GM12878 (cell line): Measurements from ENCODE around the gene KLK6. TPM values are rescaled to one million over a fixed set of nuclear protein-coding genes. Genes with fewer than 3 reads are reported as not detected.

Experiments used
- ATAC-seq: fragments of 200-7000 bp; cut with Tn5 transposase; 3 replicates; pipeline ENCODE4 v1.9.1; 2020; ENCODE audit warnings: mild to moderate bottlenecking, moderate library complexity
- BruUV-seq: library from RNA; stranded (reverse); fragments of 400-500 nt; replicated peaks from 2 replicates; lab custom pipeline; 2021; lab: Mats Ljungman, UMichigan
- CTCF ChIA-PET: fragments of 300-600 bp; sonication (Branson Sonifier 250); formaldehyde crosslinking; extraction: SDS; loops from one replicate; lab custom pipeline; 2021; ENCODE audit warnings: inconsistent platforms; lab: Yijun Ruan, JAX
- POLR2A ChIA-PET: fragments of 350-600 bp; formaldehyde crosslinking; extraction: SDS; loops from one replicate; lab custom pipeline; 2021; ENCODE audit warnings: inconsistent platforms; lab: Charles Lee
- RAD21 ChIA-PET: fragments of 300-600 bp; sonication (Branson Sonifier 250); formaldehyde crosslinking; loops from one replicate; lab custom pipeline; 2023; ENCODE audit warnings: antibody characterized with exemption; ENCODE audit not compliant: unreplicated experiment; lab: Charles Lee
- SMC1A ChIA-PET: fragments of 300-600 bp; sonication (Branson Sonifier 250); formaldehyde crosslinking; loops from one replicate; lab custom pipeline; 2023; ENCODE audit not compliant: unreplicated experiment, uncharacterized antibody; lab: Charles Lee
- DNase-seq: peaks from one replicate; pipeline ENCODE4 v3.0.0-alpha.2; 2011; ENCODE audit warnings: low read depth, low spot score
- FAIRE-seq: peaks from 3 replicates; lab custom pipeline; 2011; peaks lifted over from hg19 to GRCh38; lab: Jason Lieb, UNC
- H2AFZ ChIP-seq: 2 replicates; pipeline ENCODE4 v1.6.0; 2011; ENCODE audit warnings: low read depth, low read length, control low read depth; ENCODE audit not compliant: control insufficient read depth
- H3K27ac ChIP-seq: 2 replicates; pipeline ENCODE4 v1.5.1; 2011; ENCODE audit warnings: control low read depth; ENCODE audit not compliant: control insufficient read depth, insufficient read depth
- H3K27me3 ChIP-seq, 2 experiments: replicated peaks in 1 of 2; 2 replicates each; pipeline versions ENCODE4 v1.6.0 to v1.6.1; 2011; ENCODE audit warnings: low read length in 1 of 2; ENCODE audit not compliant: control insufficient read depth in 2 of 2, insufficient read depth in 2 of 2
- H3K36me3 ChIP-seq, 2 experiments: 2 replicates each; pipeline ENCODE4 v1.5.1; 2011; ENCODE audit warnings: low read length in 1 of 2; ENCODE audit not compliant: control insufficient read depth in 2 of 2, insufficient read depth in 2 of 2
- H3K4me1 ChIP-seq: 2 replicates; pipeline ENCODE4 v1.6.1; 2011; ENCODE audit warnings: mild to moderate bottlenecking, low read length, moderate library complexity, mixed read lengths; ENCODE audit not compliant: control insufficient read depth, insufficient read depth
- H3K4me2 ChIP-seq: 2 replicates; pipeline ENCODE4 v1.6.0; 2011; ENCODE audit warnings: control low read depth; ENCODE audit not compliant: control insufficient read depth, insufficient read depth
- H3K4me3 ChIP-seq: fragments of 200-600 bp; sonication (generic); 2 replicates; pipeline ENCODE4 v1.5.1; 2016
- H3K79me2 ChIP-seq: 2 replicates; pipeline ENCODE4 v1.6.0; 2011; ENCODE audit warnings: low read length; ENCODE audit not compliant: control insufficient read depth, insufficient read depth
- H3K9ac ChIP-seq: 2 replicates; pipeline ENCODE4 v1.8.0; 2011; ENCODE audit warnings: low read length, control low read depth, mixed read lengths; ENCODE audit not compliant: control insufficient read depth, insufficient read depth
- H3K9me3 ChIP-seq: replicated peaks from 3 replicates; pipeline ENCODE4 v1.5.1; 2011; ENCODE audit warnings: mild to moderate bottlenecking, low read length; ENCODE audit not compliant: control insufficient read depth, insufficient read depth
- H4K20me1 ChIP-seq: 2 replicates; pipeline ENCODE4 v1.6.0; 2011; ENCODE audit not compliant: control insufficient read depth, insufficient read depth
- DPF2 ChIP-seq: fragments of 450-650 bp; IDR thresholded peaks from 2 replicates; pipeline ENCODE4 v1.6.1; 2017; ENCODE audit warnings: mild to moderate bottlenecking
- E2F4 ChIP-seq: IDR thresholded peaks from 2 replicates; pipeline ENCODE4 v1.6.1; 2012; ENCODE audit warnings: low read depth, low read length, improper control_type of control experiment
- HCFC1 ChIP-seq: fragments of 150-350 bp; IDR thresholded peaks from 2 replicates; pipeline ENCODE4 v1.6.1; 2014; ENCODE audit warnings: low read length
- HDAC2 ChIP-seq: fragments of 200-600 bp; sonication (generic); IDR thresholded peaks from 2 replicates; pipeline ENCODE4 v1.6.1; 2017
- IKZF2 ChIP-seq, 2 experiments: fragments of 450-650 bp; IDR thresholded peaks; 2 replicates each; pipeline ENCODE4 v1.6.1; 2017; ENCODE audit warnings: mild to moderate bottlenecking in 2 of 2, moderate library complexity in 2 of 2
- KAT2A ChIP-seq: conservative IDR thresholded peaks from 2 replicates; pipeline ENCODE4 v1.6.1; 2011; ENCODE audit warnings: low read depth, low read length; ENCODE audit not compliant: control insufficient read depth
- LARP7 ChIP-seq: fragments of 450-650 bp; IDR thresholded peaks from 2 replicates; pipeline ENCODE4 v1.6.1; 2017; ENCODE audit warnings: mild to moderate bottlenecking
- NRF1 ChIP-seq: conservative IDR thresholded peaks from 2 replicates; pipeline ENCODE4 v1.6.1; 2011; ENCODE audit warnings: mild to moderate bottlenecking, low read depth, low read length, improper control_type of control experiment
- POU2F2 ChIP-seq: IDR thresholded peaks from 3 replicates; pipeline ENCODE4 v1.6.1; 2011; ENCODE audit warnings: low read depth, mild to moderate bottlenecking, low read length, borderline replicate concordance
- SP1 ChIP-seq: IDR thresholded peaks from one replicate; pipeline ENCODE4 v1.6.1; 2011; ENCODE audit warnings: low read depth, low read length
- SUZ12 ChIP-seq: fragments of 200-600 bp; sonication (generic); IDR thresholded peaks from one replicate; pipeline ENCODE4 v1.6.1; 2018; ENCODE audit warnings: antibody characterized with exemption, mild to moderate bottlenecking; ENCODE audit not compliant: unreplicated experiment
- USF2 ChIP-seq: IDR thresholded peaks from 2 replicates; pipeline ENCODE4 v1.6.1; 2011; ENCODE audit warnings: low read depth, low read length, improper control_type of control experiment, borderline replicate concordance
- YY1 ChIP-seq: IDR thresholded peaks from 2 replicates; pipeline ENCODE4 v1.6.1; 2011; ENCODE audit warnings: low read depth, mild to moderate bottlenecking, low read length
- ZZZ3 ChIP-seq: IDR thresholded peaks from 2 replicates; pipeline ENCODE4 v1.6.1; 2011; ENCODE audit warnings: low read depth; ENCODE audit not compliant: control insufficient read depth, insufficient read length
- WGBS: methylation state at CpG from one replicate; pipeline ENCODE4 v1.1.6; 2016; ENCODE audit warnings: low lambda C conversion rate; ENCODE audit not compliant: insufficient replicate concordance, insufficient coverage; ENCODE audit errors: missing lambda C conversion rate; 5-methylcytosine and 5-hydroxymethylcytosine counted together
- in situ Hi-C: fragments of 300-500 bp; cut with MboI; formaldehyde crosslinking; loops from 9 replicates; pipeline ENCODE4 v1.14.3; 2018; ENCODE audit warnings: mixed read lengths
- intact Hi-C: fragments of 100-400 bp; cut with micrococcal nuclease; formaldehyde crosslinking; loops from one replicate; pipeline ENCODE4 v1.14.2; 2022; ENCODE audit not compliant: unreplicated experiment
- polyA plus RNA-seq, 11 experiments: library from polyadenylated mRNA; depleted of rRNA in 4 of 11; unstranded in 6 of 11; stranded (reverse) in 5 of 11; fragments of >200 nt; fragmentation: Nextera tagmentation in 4 of 11; fragmentation: Illumina TruSeq in 1 of 11; extraction: Ambion mirVana in 4 of 11; extraction: Trizol in 1 of 11; gene quantifications; 1 replicate in 1 of 11; 2 replicates in 10 of 11; pipeline versions ENCODE4 v1.2.1 to v1.2.3, GENCODE V29; 2011 to 2016; ENCODE audit warnings: inconsistent platforms in 2 of 11, missing spikeins in 2 of 11, low read depth in 1 of 11
- total RNA-seq, 4 experiments: library from RNA; depleted of rRNA in 3 of 4; stranded (reverse); fragments of >200 nt in 3 of 4; fragmentation: Illumina TruSeq in 1 of 4; extraction: Trizol in 1 of 4; gene quantifications; 2 replicates each; pipeline versions ENCODE4 v1.2.1 to v1.2.3, GENCODE V29; 2013 to 2021
- TF ChIP-seq, protein P1 (sequence below): fragments of 450-650 bp; IDR thresholded peaks from 2 replicates; pipeline ENCODE4 v1.6.1; 2018; ENCODE audit warnings: borderline replicate concordance, mild to moderate bottlenecking; ENCODE audit not compliant: partially characterized antibody
- TF ChIP-seq, protein P2 (sequence below): fragments of 150-350 bp; IDR thresholded peaks from 2 replicates; pipeline ENCODE4 v1.6.1; 2014; ENCODE audit warnings: mild to moderate bottlenecking, low read depth, low read length
- TF ChIP-seq, protein P3 (sequence below): fragments of 450-650 bp; IDR thresholded peaks from 2 replicates; pipeline ENCODE4 v1.6.1; 2017; ENCODE audit warnings: antibody characterized with exemption, mild to moderate bottlenecking, moderate library complexity

Gene KLK6
- total and polyA plus RNA-seq, 10 of the 15 experiments (the other 5 are each of a cell fraction or from before 2014, with no cell fraction given), result not detected

DNA sequence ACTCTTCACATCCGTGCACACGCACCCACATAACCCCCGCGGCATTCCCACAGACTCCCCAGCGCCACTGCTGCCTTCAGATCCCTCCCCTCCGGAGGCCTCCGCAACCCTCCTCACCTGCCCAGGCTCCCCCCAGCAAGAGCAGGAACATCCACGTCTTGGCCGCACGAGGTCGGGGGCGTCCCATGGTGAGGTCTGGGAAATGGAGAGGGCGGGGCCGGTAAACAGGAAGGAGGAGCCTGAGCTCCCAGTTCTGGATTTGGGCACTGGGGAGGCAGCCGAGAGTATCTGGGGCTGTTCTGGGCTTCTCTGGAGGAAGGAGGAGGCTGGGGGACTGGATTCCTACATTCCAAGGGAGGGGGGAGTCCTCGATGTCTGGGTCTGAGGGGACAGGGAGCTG lies 31.6 kb upstream of the KLK6 start:
- H3K79me2 ChIP-seq, result no peaks in the 10 kb centered on the region
- 49% methylated on average over 16 of the region's 16 CpGs for WGBS
- no peak overlapping the region for H3K4me2 ChIP-seq
- ATAC-seq (no peak), DNase-seq (no peak), FAIRE-seq (no peak)
- intact Hi-C loops (no loop called here), in situ Hi-C loops (no loop called here)
- H3K4me3 ChIP-seq, result no peak overlapping the region
- H2AFZ ChIP-seq, result no peak overlapping the region
- H3K27me3 ChIP-seq, result no peaks in the 10 kb centered on the region; a peak in 1 of 4 replicates
- H4K20me1 ChIP-seq, result no peaks in the 10 kb centered on the region
- H3K9ac ChIP-seq, result no peak overlapping the region
- SMC1A ChIA-PET, result no interaction called here
- H3K4me1 ChIP-seq, result no peaks in the 10 kb centered on the region
- CTCF ChIA-PET, result no interaction called here
- POLR2A ChIA-PET, result no interaction called here
- H3K9me3 ChIP-seq, result no peaks in the 10 kb centered on the region
- H3K36me3 ChIP-seq, result no peaks in the 10 kb centered on the region
- RAD21 ChIA-PET, result no interaction called here
- no TSS peak for BruUV-seq
- H3K27ac ChIP-seq, result no peak overlapping the region
- no peak for TF ChIP-seq KAT2A
- TF ChIP-seq, protein P1, sequence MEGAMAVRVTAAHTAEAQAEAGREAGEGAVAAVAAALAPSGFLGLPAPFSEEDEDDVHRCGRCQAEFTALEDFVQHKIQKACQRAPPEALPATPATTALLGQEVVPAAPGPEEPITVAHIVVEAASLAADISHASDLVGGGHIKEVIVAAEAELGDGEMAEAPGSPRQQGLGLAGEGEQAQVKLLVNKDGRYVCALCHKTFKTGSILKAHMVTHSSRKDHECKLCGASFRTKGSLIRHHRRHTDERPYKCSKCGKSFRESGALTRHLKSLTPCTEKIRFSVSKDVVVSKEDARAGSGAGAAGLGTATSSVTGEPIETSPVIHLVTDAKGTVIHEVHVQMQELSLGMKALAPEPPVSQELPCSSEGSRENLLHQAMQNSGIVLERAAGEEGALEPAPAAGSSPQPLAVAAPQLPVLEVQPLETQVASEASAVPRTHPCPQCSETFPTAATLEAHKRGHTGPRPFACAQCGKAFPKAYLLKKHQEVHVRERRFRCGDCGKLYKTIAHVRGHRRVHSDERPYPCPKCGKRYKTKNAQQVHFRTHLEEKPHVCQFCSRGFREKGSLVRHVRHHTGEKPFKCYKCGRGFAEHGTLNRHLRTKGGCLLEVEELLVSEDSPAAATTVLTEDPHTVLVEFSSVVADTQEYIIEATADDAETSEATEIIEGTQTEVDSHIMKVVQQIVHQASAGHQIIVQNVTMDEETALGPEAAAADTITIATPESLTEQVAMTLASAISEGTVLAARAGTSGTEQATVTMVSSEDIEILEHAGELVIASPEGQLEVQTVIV, result no peak
- TF ChIP-seq HDAC2, result no peak
- no peak for TF ChIP-seq IKZF2 (IDR thresholded peaks at IDR 0.05)
- TF ChIP-seq POU2F2, result no peak
- TF ChIP-seq USF2, result no peak
- TF ChIP-seq SUZ12, result no peak
- TF ChIP-seq E2F4, result no peak
- no peak for TF ChIP-seq LARP7
- TF ChIP-seq HCFC1, result no peak
- no peak for TF ChIP-seq SP1
- no peak for TF ChIP-seq DPF2
- TF ChIP-seq, protein P2, sequence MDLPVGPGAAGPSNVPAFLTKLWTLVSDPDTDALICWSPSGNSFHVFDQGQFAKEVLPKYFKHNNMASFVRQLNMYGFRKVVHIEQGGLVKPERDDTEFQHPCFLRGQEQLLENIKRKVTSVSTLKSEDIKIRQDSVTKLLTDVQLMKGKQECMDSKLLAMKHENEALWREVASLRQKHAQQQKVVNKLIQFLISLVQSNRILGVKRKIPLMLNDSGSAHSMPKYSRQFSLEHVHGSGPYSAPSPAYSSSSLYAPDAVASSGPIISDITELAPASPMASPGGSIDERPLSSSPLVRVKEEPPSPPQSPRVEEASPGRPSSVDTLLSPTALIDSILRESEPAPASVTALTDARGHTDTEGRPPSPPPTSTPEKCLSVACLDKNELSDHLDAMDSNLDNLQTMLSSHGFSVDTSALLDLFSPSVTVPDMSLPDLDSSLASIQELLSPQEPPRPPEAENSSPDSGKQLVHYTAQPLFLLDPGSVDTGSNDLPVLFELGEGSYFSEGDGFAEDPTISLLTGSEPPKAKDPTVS, result no peak
- TF ChIP-seq NRF1, result no peak
- TF ChIP-seq, protein P3, sequence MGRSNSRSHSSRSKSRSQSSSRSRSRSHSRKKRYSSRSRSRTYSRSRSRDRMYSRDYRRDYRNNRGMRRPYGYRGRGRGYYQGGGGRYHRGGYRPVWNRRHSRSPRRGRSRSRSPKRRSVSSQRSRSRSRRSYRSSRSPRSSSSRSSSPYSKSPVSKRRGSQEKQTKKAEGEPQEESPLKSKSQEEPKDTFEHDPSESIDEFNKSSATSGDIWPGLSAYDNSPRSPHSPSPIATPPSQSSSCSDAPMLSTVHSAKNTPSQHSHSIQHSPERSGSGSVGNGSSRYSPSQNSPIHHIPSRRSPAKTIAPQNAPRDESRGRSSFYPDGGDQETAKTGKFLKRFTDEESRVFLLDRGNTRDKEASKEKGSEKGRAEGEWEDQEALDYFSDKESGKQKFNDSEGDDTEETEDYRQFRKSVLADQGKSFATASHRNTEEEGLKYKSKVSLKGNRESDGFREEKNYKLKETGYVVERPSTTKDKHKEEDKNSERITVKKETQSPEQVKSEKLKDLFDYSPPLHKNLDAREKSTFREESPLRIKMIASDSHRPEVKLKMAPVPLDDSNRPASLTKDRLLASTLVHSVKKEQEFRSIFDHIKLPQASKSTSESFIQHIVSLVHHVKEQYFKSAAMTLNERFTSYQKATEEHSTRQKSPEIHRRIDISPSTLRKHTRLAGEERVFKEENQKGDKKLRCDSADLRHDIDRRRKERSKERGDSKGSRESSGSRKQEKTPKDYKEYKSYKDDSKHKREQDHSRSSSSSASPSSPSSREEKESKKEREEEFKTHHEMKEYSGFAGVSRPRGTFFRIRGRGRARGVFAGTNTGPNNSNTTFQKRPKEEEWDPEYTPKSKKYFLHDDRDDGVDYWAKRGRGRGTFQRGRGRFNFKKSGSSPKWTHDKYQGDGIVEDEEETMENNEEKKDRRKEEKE, result no peak
- TF ChIP-seq ZZZ3, result no peak
- no peak for TF ChIP-seq YY1
